GM19240 (cell line): ENCODE measurements around the gene MFRP.

Source experiments
- DNase-seq: peaks from one replicate; pipeline ENCODE4 v3.0.0; 2011; ENCODE audit warnings: low spot score; ENCODE audit not compliant: insufficient read length

MFRP gene

GRCh38 chr11:119338965-119339588 lies 7.4 kb downstream of the MFRP start:
- no peak for DNase-seq

- peak; percentile 83 for DNase-seq
Observed at GRCh38 chr11:119338318-119338890, 8.1 kb downstream of the MFRP start.

GRCh38 chr11:119337581-119338317 lies 8.8 kb downstream of the MFRP start:
- DNase-seq: no peak

- no peak for DNase-seq
Observed at GRCh38 chr11:119336744-119337469, 9.6 kb downstream of the MFRP start.

- no peak for DNase-seq
Observed at GRCh38 chr11:119335655-119336543, 10.6 kb downstream of the MFRP start.

- no peak for DNase-seq
Observed at GRCh38 chr11:119335091-119335654, 11.3 kb downstream of the MFRP start.

DNA sequence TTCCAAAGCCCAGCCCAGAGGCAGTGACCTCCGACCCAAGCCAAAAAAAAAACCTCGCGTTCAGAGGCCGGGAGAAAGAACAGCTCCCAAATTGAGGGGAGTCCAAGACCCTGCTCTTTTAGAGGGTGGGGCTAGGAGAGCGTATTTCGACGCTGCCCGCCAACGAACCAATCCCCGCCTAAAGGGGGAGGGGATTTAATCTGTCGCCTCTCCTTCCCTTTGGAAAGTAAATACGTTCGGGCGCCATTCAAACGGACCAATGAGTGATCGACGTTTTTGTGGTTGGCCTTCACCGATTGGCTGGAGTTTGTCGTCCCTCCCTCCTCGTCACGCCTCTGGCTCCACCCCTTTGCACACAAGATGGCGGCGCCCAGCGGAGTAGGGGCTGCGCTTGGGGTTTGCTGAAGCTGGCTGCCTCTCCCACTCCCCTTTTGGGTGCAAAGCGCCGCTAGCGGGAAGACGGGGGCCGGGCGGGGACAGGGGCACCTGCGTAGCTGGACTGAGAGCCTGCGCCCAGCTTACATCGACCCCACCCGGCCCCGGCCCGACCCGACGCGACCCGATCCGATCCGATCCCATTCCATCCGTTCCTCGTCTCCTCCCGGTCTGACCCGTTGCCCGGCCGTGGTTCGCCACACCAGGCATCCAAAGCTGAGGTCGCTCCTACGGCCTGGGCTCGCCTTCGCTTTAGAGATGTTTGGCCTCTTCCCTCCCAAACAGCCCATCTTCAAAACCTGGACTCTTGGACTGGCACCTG lies 12.2 kb downstream of the MFRP start, which contains the start of gene RNF26:
RNF26 (plus strand) TSS at position 354 of the 757 bp plus-strand sequence. CDS start 596 bp downstream, outside the sequence.
- peak; percentile 99 for DNase-seq

DNA sequence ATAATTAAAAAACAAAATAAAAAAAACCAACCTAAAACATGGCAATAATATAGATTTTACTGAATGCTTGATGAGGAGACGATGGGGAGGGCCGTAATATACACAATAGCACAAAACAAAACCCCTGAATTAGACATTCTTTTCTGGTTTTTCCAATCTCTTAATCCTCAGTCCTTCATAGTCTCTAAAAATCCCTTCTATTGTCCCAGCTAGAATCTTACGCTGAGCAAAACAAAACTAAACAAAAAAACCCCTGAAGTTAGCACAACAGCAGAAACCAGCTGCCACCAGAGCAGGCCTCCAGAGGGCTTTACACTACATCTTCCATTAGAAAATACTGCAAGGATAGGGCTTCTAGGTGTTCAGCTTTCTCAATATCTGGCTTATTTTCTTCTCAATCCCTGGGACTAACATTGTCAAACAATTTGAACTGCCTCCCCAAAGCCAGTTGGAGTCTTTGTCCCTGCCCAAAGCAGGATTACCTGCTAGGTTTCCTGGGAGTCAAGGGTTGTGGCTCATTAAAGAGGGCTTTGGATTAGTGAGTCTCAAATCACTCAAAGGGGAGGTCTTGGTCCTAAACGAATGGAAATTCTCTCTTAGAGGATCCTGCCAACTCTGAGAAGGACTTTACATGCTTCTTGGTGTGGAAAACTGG lies 14.3 kb downstream of the MFRP start:
- DNase-seq: no peak

- no peak for DNase-seq
Observed at GRCh38 chr11:119330237-119330636, 16.3 kb downstream of the MFRP start.

GRCh38 chr11:119329320-119329719 lies 17.2 kb downstream of the MFRP start:
- no peak for DNase-seq

DNA sequence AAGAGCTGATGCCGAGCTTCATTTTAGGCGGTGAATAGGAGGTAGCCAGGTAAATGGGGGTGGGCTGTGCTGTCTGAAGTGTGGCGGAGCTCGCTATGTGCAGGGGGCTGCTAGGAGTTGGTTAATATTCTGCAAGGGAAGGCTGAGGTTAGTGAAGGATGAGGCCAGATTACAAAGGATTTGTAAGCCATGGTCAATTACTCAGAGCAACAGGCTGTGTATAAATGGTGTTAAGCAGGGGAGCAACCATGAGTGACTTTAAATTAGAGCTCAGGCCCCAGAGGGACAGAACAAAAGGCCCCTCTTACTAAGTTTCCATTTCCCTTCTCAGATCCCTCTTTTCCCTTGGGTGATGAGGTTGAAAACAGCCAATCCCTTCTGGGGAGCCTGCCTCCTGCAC lies 22.3 kb downstream of the MFRP start:
- no peak for DNase-seq

DNA sequence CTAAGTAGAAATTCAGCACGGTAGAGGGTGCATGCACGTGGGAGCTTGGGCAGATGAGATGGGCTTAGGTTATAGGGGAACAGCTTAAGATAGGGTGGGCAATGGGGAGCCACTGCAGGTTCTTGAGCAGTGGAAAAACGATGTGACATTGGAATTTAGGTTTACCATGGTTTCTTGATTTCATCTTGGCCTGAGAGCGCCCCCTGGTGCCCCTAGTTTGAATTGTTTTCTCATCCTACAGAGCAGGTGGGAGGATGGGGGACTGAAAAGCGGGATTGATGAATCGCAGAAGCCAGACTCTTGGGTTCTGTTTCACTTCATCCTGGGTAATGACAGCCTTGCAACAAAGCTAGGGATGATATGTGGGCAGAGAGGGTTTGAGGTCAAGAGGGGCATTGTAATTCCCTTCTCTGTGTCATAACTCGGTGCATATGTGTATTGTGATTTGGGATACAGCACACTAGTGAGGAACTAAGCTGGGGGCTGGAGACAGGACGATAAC lies 22.9 kb downstream of the MFRP start:
- DNase-seq: no peak

DNA sequence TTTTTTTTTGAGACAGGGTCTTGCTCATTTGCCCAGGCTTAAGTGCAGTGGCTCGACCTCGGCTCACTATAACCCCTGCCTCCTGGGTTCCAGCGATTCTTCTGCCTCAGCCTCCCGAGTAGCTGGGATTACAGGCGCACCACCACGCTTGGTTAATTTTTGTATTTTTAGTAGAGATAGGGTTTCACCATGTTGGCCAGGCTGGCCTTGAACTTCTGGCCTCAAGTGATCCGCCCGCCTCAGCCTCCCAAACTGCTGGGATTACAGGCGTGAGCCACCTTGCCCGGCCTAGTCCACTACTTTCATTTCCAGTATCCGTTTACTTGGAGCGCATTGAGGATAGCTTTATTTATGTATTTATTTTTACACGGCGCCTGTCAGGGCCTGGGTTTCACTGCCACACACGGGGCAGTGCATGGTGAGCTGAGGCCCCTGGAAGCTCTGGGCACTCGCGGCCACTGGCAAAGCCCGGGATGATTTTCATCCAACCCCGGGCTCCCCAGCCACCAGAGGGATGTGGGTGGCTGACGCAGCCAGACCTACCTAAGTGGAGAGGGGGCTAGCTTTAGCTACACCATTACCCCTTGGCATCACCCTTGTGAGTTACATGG lies 23.5 kb downstream of the MFRP start:
- no peak for DNase-seq

DNA sequence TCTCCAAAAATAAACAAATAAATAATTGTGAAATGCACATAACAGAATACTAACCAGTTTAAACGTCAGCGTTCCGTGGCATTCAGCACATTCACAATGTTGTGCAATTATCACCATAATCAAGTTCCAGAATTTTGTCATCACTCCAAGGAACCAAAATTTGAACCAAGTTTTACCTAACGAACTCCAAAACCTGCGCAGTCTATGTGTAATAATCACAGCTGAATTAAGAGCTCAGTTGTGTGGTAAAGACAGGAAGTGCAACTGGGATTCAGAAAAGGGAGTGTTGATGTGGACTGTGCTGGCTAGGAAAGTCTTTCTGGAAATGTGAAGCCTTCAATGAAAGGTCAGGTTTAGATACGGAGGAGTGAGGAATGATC lies 24.2 kb downstream of the MFRP start:
- DNase-seq: no peak

DNA sequence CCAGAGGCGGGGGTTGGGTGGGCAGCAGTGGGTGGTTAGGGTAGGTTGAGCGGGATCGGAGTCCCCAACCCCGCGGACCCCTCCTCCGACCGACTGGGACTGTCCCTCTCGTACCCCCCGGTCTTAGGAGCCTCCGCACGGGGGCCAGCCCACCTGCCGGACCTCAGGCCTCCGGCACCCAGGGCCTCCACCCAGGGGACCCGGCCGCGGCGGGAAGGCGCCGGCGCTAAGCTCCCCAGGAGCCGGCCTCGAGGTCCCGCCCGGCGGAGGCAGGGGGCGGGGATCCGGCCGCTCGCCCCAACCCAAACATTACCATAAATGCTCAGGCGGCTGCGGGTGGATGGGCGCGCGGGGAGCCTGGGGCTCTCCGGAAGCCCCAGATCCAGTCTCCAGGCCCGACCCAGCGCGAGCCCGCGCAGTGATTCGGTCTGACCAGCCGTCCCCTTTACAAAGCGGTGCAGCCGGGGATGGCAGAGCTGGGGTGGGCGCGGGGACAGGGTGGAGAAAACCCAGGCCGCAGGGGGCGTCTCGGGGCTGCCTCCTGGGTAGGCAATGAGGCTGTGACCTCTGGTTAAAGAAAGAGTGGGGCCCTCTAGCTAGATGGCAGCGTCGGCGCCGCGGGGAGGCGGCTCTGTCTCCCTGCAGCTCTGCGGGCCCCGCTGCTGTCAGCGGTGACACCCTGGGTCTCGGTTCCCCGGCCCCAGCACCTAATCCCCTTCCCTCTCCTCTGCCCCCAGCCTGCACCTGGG lies 25.6 kb downstream of the MFRP start:
- DNase-seq: peak; percentile 77

GRCh38 chr11:119320240-119320775 lies 26.2 kb downstream of the MFRP start:
- DNase-seq: no peak

DNA sequence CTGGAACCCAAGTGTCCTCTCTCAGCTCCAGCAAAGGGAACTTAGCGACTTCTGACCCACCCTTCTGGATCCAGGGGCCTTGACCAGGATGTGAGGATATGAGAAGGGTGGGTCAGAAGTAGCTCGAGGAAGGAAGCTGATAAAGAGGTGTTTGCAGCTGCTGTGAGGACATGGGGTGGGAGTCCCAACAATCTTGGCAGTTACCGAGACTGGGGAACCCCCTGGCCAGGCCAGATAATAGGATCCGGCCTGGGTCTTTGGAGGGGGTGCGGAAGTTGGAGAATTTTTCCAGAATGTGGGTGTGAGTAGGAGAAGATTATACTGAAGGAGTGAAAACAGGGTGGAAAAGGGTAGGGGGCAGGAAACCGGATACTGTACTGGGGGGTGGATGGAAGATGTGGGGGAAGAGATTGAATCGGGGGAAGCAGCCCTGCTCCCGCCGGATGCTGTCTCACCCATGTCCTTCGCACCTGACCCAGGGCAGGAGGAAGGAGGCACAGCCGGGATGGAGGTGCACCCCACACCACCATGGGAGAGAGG lies 26.7 kb downstream of the MFRP start:
- no peak for DNase-seq
